SK-N-MC (cell line): Measurements from ENCODE around the gene KCND2.

ENCODE experiments used
- EZH2 ChIP-seq: fragments of 200-600 bp; sonication (generic); IDR thresholded peaks from one replicate; pipeline ENCODE4 v1.6.1; 2017; ENCODE audit warnings: antibody characterized with exemption
- FOXP2 ChIP-seq: optimal IDR thresholded peaks from 2 replicates; pipeline ENCODE3; 2011; ENCODE audit warnings: mild to moderate bottlenecking, moderate library complexity; ENCODE audit not compliant: insufficient read depth; ENCODE audit errors: extremely low read length, control extremely low read depth
- POLR2AphosphoS5 ChIP-seq: IDR thresholded peaks from 2 replicates; pipeline ENCODE4 v1.6.1; 2012; ENCODE audit warnings: mild to moderate bottlenecking, low read depth, low read length, borderline replicate concordance

DNA sequence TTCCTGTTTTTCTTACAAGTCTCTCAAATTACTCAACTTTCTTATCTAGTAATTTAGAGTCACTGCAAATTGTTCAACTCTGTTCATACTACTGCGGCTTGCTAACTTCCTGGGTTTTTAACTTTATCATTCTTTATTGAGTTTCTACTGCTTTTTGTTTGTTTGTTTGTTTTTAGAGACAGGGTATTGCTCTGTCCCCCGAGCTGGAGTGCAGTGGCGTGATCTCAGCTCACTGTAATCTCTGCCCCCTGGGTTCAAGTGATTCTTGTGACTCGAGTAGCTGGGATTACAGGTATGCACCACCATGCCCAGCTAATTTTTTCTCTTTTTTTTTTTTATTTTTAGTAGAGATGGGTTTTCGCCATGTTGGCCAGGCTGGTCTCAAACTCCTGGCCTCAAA is 402.1 kb downstream of the KCND2 start:
- TF ChIP-seq POLR2AphosphoS5 (no peak), EZH2 (no peak), FOXP2 (no peak)
